Neural crest cell (in vitro differentiated cells): ENCODE results near the gene AHNAK2. TPM values are rescaled to one million over a fixed set of nuclear protein-coding genes. Genes with fewer than 3 reads are reported as not detected.

Experiments
- DNase-seq: peaks from one replicate; pipeline ENCODE4 v3.0.0; 2021; ENCODE audit warnings: low read depth, mixed read lengths, low spot score
- H3K27ac Mint-ChIP-seq: one replicate; pipeline ENCODE4 v1.8.0; 2021; ENCODE audit warnings: mild to moderate bottlenecking, mixed read lengths; ENCODE audit not compliant: unreplicated experiment
- H3K27me3 Mint-ChIP-seq: 2 replicates; pipeline ENCODE4 v1.8.0; 2021; ENCODE audit warnings: low read depth, mild to moderate bottlenecking, mixed read lengths
- H3K36me3 Mint-ChIP-seq: 2 replicates; pipeline ENCODE4 v1.8.0; 2021; ENCODE audit warnings: low read depth, mild to moderate bottlenecking, mixed read lengths
- H3K4me1 Mint-ChIP-seq: 2 replicates; pipeline ENCODE4 v1.8.0; 2021; ENCODE audit warnings: mixed read lengths
- H3K4me3 Mint-ChIP-seq: one replicate; pipeline ENCODE4 v1.8.0; 2021; ENCODE audit warnings: mild to moderate bottlenecking, mixed read lengths
- H3K9me3 Mint-ChIP-seq: 2 replicates; pipeline ENCODE4 v1.8.0; 2021; ENCODE audit warnings: mixed read lengths
- CTCF ChIP-seq: fragments of 200-600 bp; sonication (generic); conservative IDR thresholded peaks from 2 replicates; pipeline ENCODE4 v1.5.0; 2021; ENCODE audit warnings: antibody characterized with exemption, mild to moderate bottlenecking
- total RNA-seq: library from RNA; stranded (reverse); gene quantifications from 2 replicates; pipeline ENCODE4 v1.2.1, GENCODE V29; 2021

Gene AHNAK2
- total RNA-seq, 1 donor from 2014 or later: 1.4 TPM

GRCh38 chr14:104935026-104935650 lies 43.0 kb downstream of the AHNAK2 start:
- peaks cover 3% of the 10 kb centered on the region for H3K4me1 Mint-ChIP-seq
- no peak overlapping the region for H3K27ac Mint-ChIP-seq
- peaks cover 82% of the 10 kb centered on the region for H3K27me3 Mint-ChIP-seq
- peak overlapping the region; percentile 75 for H3K4me3 Mint-ChIP-seq
- no peak for TF ChIP-seq CTCF
- H3K9me3 Mint-ChIP-seq: no peaks in the 10 kb centered on the region
- H3K36me3 Mint-ChIP-seq: no peaks in the 10 kb centered on the region
- DNase-seq: no peak

- no peak overlapping the region for H3K27ac Mint-ChIP-seq
- H3K36me3 Mint-ChIP-seq: no peaks in the 10 kb centered on the region
- H3K4me3 Mint-ChIP-seq: peak overlapping the region; percentile 75
- peaks cover 75% of the 10 kb centered on the region for H3K27me3 Mint-ChIP-seq
- H3K4me1 Mint-ChIP-seq: peaks cover 3% of the 10 kb centered on the region
- no peak for TF ChIP-seq CTCF
- H3K9me3 Mint-ChIP-seq: no peaks in the 10 kb centered on the region
- DNase-seq: no peak
Observed at GRCh38 chr14:104933746-104934733, 44.1 kb downstream of the AHNAK2 start.

- peak; percentile 74 for TF ChIP-seq CTCF
- Mint-ChIP-seq H3K4me3 (no peak overlapping the region), H3K36me3 (no peaks in the 10 kb centered on the region), H3K27me3 (peaks cover 65% of the 10 kb centered on the region), H3K9me3 (no peaks in the 10 kb centered on the region), H3K4me1 (peaks cover 3% of the 10 kb centered on the region), H3K27ac (no peak overlapping the region)
- DNase-seq: peak; percentile 93
Observed at GRCh38 chr14:104932676-104933631, 45.2 kb downstream of the AHNAK2 start.

- no peaks in the 10 kb centered on the region for H3K36me3 Mint-ChIP-seq
- no peaks in the 10 kb centered on the region for H3K9me3 Mint-ChIP-seq
- no peak for TF ChIP-seq CTCF
- H3K27ac Mint-ChIP-seq: no peak overlapping the region
- DNase-seq: no peak
- peaks cover 55% of the 10 kb centered on the region for H3K27me3 Mint-ChIP-seq
- H3K4me3 Mint-ChIP-seq: peak overlapping the region; percentile 72
- H3K4me1 Mint-ChIP-seq: peaks cover 3% of the 10 kb centered on the region
Observed at GRCh38 chr14:104931771-104932675, 46.2 kb downstream of the AHNAK2 start.
